ENCODE results near the gene PCED1B.
"Not testable (repeated sequence)": the region's sequence is repeated elsewhere in the genome, so short reads cannot be mapped to it uniquely, and the experiment has no call there.

The PCED1B gene

DNA sequence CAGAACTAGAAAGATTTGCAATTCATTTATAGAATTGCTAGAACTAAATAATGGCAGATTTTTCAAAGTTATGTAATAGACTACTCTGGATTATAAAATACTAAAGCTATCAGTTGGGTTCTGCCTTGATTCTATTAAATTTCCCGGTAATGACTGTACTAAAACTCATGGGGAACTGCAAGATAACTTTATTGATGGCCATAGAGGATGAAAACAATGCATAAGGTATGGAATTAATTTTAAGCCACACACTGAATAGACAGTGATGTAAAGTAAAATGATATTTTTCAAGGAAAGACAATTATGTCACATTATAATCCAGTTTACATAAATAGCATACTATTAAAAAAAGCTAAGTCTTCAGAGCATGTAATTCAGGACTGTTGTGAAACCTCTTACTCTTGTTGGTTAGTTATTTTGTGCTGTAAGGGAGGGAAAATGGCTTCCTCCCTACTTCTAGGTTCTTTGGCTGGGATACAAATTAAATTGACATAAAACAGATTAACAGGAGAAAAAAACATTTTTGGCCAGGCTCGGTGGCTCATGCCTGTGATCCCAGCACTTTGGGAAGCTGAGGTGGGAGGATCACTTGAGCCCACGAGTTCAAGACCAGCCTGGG is 134.7 kb downstream of the PCED1B start:
- DNase-seq: no peak

DNA sequence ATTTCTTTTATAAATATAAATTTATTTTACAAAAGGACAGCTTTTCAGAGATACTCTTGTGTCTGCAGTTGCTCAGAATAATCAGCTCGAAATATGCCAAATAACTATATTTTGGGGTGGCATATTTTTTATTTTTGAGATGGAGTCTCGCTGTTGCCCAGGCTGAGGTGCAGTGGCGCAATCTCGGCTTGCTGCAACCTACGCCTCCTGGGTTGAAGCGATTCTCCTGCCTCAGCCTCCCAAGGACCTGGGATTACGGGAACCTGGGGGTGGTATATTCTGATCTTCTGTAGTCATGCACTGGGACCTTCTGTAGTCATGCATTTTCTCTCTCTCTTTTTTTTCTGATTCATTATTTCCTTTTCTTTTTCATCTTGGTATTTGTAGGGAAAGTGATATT is 135.3 kb downstream of the PCED1B start:
- DNase-seq: no peak

DNA sequence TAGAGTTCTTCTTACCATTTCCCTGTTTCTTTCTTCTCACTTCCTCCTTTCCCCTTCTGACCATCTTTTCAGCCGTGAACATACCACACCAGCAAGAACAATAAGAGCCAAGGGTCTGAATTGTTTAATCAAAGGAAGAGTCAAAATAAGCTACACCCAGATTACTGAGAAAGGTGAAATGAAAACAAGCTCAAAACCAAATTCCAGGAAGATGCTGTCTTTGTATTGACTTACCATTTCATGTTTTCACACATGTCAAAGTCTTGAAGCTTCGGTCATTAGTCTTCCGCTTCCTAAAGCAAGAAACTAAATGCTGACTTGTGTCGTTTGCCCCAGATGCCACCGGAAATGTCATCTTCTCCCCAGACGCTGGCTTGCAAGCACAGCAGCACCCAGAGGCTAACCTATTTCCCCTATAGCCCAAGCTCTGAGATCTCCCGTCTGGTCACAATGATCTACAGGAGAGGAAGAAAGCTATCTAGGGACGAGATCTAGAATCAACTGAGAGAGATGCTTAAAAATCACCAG is 136.8 kb downstream of the PCED1B start:
- DNase-seq: peak; percentile 75

- not testable (repeated sequence) for DNase-seq
Measured at GRCh38 chr12:47217595-47217869, 138.1 kb downstream of the PCED1B start.

GRCh38 chr12:47218191-47218654 is 138.8 kb downstream of the PCED1B start:
- peak; percentile 39 for DNase-seq

GRCh38 chr12:47219243-47219642 is 139.8 kb downstream of the PCED1B start:
- DNase-seq: no peak

DNA sequence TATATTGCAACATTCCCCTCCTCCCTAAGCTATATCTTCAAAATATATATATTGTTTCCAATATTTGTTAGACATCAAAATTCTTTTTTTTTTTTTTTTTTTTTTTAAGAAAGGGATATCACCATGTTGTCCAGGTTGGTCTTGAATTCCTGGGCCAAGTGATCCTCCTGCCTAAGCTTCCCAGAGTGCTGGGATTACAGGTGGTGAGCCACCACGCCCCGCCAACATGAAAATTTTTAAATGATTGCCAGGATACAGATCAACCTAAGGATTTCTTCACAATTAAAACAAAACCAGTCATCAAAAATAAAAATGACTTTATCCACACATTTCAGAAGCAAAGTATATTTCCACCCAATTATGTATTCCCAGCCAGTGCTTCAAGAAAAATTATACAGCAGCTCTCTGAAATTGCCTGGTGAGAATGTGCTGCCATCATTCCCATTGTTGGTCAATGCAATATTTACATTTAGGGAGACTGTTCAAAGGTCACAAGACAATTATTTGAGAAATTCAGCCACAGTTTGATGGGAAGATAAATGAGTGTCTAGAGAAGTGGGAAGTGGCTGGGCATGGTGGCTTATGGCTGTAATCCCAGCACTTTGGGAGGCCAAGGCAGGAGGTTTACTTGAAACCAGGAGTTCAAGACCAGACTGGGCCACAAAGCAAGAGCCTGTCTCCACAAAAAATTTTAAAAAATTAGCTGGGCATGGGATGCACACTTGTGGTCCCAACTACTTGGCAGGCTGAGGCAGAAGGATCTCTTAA is 142.0 kb downstream of the PCED1B start:
- no peak for DNase-seq

DNA sequence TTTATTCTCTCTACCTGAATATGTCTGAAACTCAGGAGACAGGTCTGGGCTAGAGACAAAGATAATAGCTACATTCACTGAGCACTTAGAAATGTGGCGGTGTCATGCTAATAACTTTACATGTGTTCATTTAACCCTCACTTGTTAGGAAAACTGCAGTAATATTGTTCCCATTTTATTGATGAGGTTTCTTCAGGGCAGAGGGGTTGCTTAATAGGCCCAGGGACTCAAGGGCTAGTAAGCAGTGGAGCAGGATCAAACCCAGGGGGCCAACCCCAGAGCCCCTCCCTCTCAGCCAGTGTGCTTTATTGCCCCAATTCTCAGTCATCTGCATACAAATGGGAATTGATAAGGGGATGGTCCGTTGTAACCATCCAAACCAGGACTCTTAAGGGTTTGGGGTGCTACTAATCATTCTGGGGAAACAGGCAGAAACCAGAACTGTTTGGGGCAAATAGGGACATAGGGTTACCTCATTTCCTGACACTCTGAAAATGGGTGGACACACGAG is 143.2 kb downstream of the PCED1B start:
- no peak for DNase-seq

DNA sequence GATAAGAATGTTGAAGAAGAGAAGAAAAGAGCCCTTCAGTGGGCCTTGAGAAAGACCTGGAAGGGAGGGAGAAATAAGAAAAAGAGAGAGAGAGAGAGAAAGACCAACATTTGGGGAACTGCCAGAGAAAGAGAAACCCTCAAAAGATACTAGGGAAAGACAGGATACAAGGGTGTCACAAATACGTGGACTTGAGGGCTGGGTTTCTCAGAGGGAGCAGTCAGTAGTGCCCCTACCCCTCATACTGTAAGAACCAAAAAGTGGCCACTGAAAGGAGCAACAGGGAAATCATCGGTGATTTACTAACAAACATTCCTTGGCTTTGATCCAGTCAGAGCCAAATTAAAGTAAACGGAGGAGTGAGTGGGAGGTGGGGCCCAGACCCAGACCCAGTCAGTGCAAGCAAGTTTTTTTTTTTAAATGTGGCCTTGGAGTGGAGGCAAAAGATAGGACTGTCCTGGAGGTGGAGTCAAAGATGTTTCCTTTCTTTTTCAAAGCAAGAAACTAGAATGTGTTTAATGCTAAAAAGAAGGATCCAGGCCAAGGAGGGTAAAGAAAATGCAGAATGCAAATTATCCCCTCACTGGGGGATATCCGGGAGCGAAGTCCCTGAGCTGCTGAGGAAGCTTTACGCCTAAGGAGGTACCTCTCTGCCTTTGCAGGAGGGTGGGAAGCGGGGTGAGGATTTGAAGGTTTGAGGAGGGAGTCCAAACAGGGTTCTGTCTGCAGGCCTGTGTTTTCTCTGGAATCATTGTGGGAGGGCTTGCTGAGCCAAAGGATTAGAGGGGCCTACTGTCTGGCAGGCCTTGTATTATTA is 143.8 kb downstream of the PCED1B start:
- DNase-seq: no peak

- no peak for DNase-seq
Measured at GRCh38 chr12:47223848-47224213, 144.4 kb downstream of the PCED1B start.

DNA sequence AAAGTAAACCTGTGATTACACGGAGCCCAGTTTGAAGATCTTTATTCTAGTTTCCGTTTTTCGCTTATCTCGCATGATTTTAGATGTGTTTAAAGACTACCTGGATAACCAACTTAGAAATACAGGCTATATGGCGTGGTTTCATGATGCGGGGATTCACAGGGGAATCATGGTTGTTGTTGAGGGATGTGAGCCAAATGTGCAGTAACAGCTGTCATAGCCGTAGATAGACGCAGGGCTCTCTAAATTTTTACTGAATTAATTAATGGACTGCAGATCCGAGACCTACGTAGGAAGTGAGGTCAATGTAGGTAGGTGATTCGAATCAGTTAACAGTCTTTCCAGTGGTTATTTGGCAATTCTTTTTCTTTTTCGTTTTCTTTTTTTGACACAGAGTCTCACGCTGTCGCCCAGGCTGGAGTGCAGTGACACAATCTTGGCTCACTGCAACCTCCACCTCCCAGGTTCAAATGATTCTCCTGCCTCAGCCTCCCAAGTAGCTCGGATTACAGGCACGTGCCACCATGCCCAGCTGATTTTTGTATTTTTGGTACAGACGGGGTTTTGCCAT is 145.2 kb downstream of the PCED1B start:
- no peak for DNase-seq

GRCh38 chr12:47225356-47225755 is 145.9 kb downstream of the PCED1B start:
- no peak for DNase-seq

GRCh38 chr12:47226199-47226598 is 146.8 kb downstream of the PCED1B start:
- DNase-seq: no peak

GRCh38 chr12:47228802-47229201 is 149.4 kb downstream of the PCED1B start:
- DNase-seq: no peak

GRCh38 chr12:47231456-47231855 is 152.0 kb downstream of the PCED1B start:
- DNase-seq: no peak

DNA sequence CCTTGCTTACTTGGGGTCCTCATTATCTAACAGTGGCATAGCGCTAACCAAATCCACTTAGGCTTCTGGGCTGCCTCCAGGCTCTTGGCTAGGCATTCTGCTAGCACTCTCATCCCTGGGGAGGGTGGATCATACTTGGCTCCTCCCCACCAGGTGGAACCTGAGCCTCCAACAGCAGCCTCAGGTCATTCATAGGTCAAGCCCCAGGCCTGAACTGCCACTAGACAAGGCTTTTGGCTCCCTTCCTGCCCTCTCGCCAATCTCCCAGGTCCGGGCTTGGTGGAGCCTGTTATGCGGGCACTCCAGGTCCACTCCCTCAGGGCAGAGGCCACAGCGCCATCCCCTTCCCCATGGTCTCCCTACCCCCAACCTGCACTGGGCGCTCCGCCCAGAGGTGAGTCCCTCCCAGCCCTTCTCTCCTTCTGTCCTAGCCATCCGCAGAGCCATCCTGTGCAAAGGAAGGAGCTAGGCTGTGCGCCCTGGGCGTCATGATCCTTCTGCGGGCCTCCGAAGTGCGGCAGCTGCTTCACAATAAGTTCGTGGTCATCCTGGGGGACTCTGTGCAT is 155.2 kb downstream of the PCED1B start:
- DNase-seq: no peak

- no peak for DNase-seq
Measured at GRCh38 chr12:47235258-47236040, 156.0 kb downstream of the PCED1B start.

GRCh38 chr12:47236109-47236714 is 156.8 kb downstream of the PCED1B start:
- no peak for DNase-seq

DNA sequence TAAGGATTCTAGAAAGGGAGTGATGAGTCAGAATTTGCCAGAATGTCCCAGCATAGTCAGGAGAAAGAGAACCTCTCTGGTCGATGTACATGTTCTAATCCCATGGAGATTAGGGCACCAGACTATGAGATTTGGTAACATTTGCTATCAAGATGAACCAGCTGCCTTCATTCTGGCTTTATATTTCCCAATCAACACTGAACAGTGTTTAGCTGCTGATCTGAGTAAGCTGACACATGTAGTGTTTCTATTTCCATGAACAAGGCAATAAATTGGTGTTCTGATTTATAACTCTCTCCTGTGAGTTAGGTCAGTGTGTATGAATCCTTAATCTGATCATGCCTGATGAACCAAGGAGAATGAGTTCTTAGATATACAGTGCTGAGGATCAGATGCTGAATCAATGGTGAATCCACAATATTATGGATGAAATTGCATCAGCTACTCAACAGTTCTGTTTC is 158.4 kb downstream of the PCED1B start:
- DNase-seq: no peak

DNA sequence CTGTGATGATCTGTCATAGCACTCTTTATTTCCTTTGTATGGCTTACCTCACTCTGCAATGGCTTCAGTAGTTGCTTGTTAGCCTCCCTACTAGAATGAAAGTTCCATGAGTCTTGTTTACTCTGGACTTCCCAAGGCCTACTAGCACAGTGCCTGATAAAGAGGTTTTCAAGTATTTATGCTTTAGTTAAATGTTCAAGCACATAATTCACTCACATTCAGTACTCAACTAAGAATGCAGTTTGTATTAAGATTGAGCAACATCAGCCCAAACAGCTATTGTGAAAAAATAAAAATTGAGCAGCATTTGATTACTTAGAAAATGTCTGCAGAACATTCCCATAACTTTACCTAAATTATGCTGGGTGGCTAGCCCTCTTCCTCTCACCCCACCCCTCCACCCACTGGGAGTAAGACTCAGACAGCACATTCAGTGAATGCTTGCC is 159.3 kb downstream of the PCED1B start:
- no peak for DNase-seq

GRCh38 chr12:47242426-47242825 is 163.0 kb downstream of the PCED1B start:
- DNase-seq: no peak

All from central memory CD4-positive, alpha-beta T cell (primary cell).